WTC11 (cell line): ENCODE data around the gene CFAP92. TPM values are rescaled to one million over a fixed set of nuclear protein-coding genes. Genes with fewer than 3 reads are reported as not detected.

ENCODE experiments used
- ATAC-seq: fragments of 200-7000 bp; cut with Tn5 transposase; 2 replicates; pipeline ENCODE4 v1.10.0; 2021; ENCODE audit warnings: mild to moderate bottlenecking, moderate library complexity
- CTCF ChIA-PET: fragments of 300-600 bp; sonication (Branson Sonifier 250); formaldehyde crosslinking; loops from one replicate; lab custom pipeline; 2021; ENCODE audit warnings: antibody characterized with exemption; lab: Charles Lee
- POLR2A ChIA-PET: fragments of 350-600 bp; sonication (Branson Sonifier 250); formaldehyde crosslinking; loops from one replicate; lab custom pipeline; 2021; ENCODE audit warnings: antibody characterized with exemption; lab: Charles Lee
- DNase-seq: peaks from one replicate; pipeline ENCODE4 v3.0.0; 2021; ENCODE audit warnings: low spot score
- H3K27ac Mint-ChIP-seq: 2 replicates; pipeline ENCODE4 v1.8.0; 2021; ENCODE audit warnings: mixed read lengths
- H3K27me3 Mint-ChIP-seq: 2 replicates; pipeline ENCODE4 v1.8.0; 2021; ENCODE audit warnings: low read depth, mild to moderate bottlenecking, moderate library complexity, mixed read lengths
- H3K36me3 Mint-ChIP-seq: 2 replicates; pipeline ENCODE4 v1.8.0; 2021; ENCODE audit warnings: mixed read lengths
- H3K4me1 Mint-ChIP-seq: 2 replicates; pipeline ENCODE4 v1.8.0; 2022; ENCODE audit warnings: mixed read lengths
- H3K4me3 Mint-ChIP-seq: 2 replicates; pipeline ENCODE4 v1.8.0; 2021; ENCODE audit warnings: mild to moderate bottlenecking, moderate library complexity, mixed read lengths
- H3K9me3 Mint-ChIP-seq: 2 replicates; pipeline ENCODE4 v1.8.0; 2021; ENCODE audit warnings: mixed read lengths
- CBFB ChIP-seq: sonication (generic); formaldehyde crosslinking; IDR thresholded peaks from 2 replicates; pipeline ENCODE4 v1.8.1; 2022; ENCODE audit warnings: mild to moderate bottlenecking, low read depth, missing genetic modification reagents
- ELF4 ChIP-seq: sonication (generic); formaldehyde crosslinking; IDR thresholded peaks from 2 replicates; pipeline ENCODE4 v1.8.1; 2022; ENCODE audit warnings: low read depth, mild to moderate bottlenecking, moderate library complexity, missing genetic modification reagents
- EMX1 ChIP-seq: fragments of 250-450 bp; sonication (Bioruptor Pico); IDR thresholded peaks from 2 replicates; pipeline ENCODE4 v1.8.0; 2021; ENCODE audit warnings: mild to moderate bottlenecking
- ETV6 ChIP-seq: sonication (generic); formaldehyde crosslinking; IDR thresholded peaks from 2 replicates; pipeline ENCODE4 v1.8.1; 2022; ENCODE audit warnings: mild to moderate bottlenecking, missing genetic modification reagents
- FOXJ3 ChIP-seq: sonication (generic); formaldehyde crosslinking; IDR thresholded peaks from 2 replicates; pipeline ENCODE4 v1.9.0; 2021; ENCODE audit warnings: missing genetic modification reagents, mild to moderate bottlenecking, borderline replicate concordance
- FOXP1 ChIP-seq: sonication (generic); formaldehyde crosslinking; IDR thresholded peaks from 2 replicates; pipeline ENCODE4 v1.8.0; 2022; ENCODE audit warnings: missing genetic modification reagents, mild to moderate bottlenecking, moderate library complexity, borderline replicate concordance
- IRF2 ChIP-seq: sonication (generic); formaldehyde crosslinking; IDR thresholded peaks from 2 replicates; pipeline ENCODE4 v1.8.0; 2022; ENCODE audit warnings: low read depth, missing genetic modification reagents, borderline replicate concordance
- SMAD4 ChIP-seq: sonication (generic); formaldehyde crosslinking; IDR thresholded peaks from 2 replicates; pipeline ENCODE4 v1.8.0; 2022; ENCODE audit warnings: mild to moderate bottlenecking, missing genetic modification reagents
- ZBTB21 ChIP-seq: sonication (generic); formaldehyde crosslinking; IDR thresholded peaks from 2 replicates; pipeline ENCODE4 v1.8.1; 2023; ENCODE audit warnings: mild to moderate bottlenecking, missing genetic modification reagents, borderline replicate concordance
- total RNA-seq: library from RNA; stranded (reverse); gene quantifications from 3 replicates; pipeline ENCODE4 v1.2.3, GENCODE V29; 2021
- TF ChIP-seq, protein P1 (sequence below): sonication (generic); formaldehyde crosslinking; IDR thresholded peaks from 2 replicates; pipeline ENCODE4 v1.8.1; 2023; ENCODE audit warnings: mild to moderate bottlenecking, missing genetic modification reagents
- TF ChIP-seq, protein P2 (sequence below): sonication (generic); formaldehyde crosslinking; conservative IDR thresholded peaks from 2 replicates; pipeline ENCODE4 v1.8.1; 2023; ENCODE audit warnings: mild to moderate bottlenecking, low read depth, missing genetic modification reagents, moderate library complexity
- TF ChIP-seq, protein P3 (sequence below): sonication (generic); formaldehyde crosslinking; IDR thresholded peaks from 2 replicates; pipeline ENCODE4 v1.8.0; 2022; ENCODE audit warnings: missing genetic modification reagents
- TF ChIP-seq, protein P4 (sequence below): fragments of 250-450 bp; sonication (Bioruptor Pico); IDR thresholded peaks from 2 replicates; pipeline ENCODE4 v1.9.0; 2021; ENCODE audit warnings: mild to moderate bottlenecking
- TF ChIP-seq, protein P5 (sequence below): fragments of 250-450 bp; sonication (Bioruptor Pico); IDR thresholded peaks from 2 replicates; pipeline ENCODE4 v1.9.0; 2021; ENCODE audit warnings: mild to moderate bottlenecking, borderline replicate concordance
- TF ChIP-seq, protein P6 (sequence below): sonication (generic); formaldehyde crosslinking; IDR thresholded peaks from 2 replicates; pipeline ENCODE4 v1.8.1; 2022; ENCODE audit warnings: low read depth, mild to moderate bottlenecking, moderate library complexity, missing genetic modification reagents, borderline replicate concordance
- TF ChIP-seq, protein P7 (sequence below): sonication (generic); formaldehyde crosslinking; IDR thresholded peaks from 2 replicates; pipeline ENCODE4 v1.8.0; 2023; ENCODE audit warnings: missing genetic modification reagents

Gene CFAP92
- total RNA-seq, 1 experiment from 2014 or later: 2.9 TPM

DNA sequence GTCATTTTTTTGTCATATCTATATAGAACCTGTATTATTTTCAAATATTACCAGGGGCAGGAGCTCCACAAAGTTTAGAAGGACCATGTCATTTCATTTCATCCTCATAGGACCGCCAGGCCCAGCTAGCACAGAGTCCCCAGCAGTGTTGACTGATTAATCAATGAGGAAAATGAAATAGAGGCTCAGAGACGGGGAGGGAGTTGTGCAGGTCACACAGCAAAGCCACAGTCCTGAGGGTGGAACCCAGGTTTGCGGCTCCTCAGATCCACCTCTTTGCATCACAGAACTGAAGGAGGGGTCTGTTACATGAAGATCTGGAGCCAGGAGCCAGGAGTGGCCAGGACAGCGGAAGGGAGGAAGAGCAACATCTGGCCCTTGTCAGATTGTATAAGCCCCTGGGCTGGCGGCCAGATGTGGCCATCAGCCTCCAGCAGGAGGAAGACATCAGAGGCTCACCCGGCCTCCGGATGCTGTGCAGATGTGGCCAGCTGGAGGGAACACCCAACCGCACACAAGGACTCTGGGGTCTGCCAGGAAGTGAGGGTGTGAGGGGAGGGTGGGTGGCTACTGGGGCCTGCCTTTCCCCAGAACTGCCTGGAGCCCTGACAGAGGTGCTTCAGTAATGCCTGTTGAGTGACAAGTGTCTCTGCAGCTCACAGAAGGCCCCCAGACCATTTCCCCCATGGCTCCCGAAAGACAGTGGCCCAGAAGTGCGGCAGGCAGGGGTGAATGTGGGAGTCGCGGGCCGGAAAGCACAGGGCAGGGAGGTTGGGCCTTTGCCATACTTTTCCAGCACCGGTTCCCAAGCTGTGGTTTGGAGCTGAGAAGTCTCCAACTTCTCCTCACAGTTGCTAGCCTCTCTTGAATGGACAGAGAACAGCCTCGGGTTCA, 28.5 kb upstream of the CFAP92 start:
- H3K4me1 Mint-ChIP-seq: peaks cover 5% of the 10 kb centered on the region; the same call in 1 of the 2 replicates
- H3K4me3 Mint-ChIP-seq: no peak overlapping the region
- peaks cover 37% of the 10 kb centered on the region for H3K27me3 Mint-ChIP-seq
- ATAC-seq (no peak), DNase-seq (no peak)
- H3K9me3 Mint-ChIP-seq: 0 out of 2 replicates have a peak, but pooled peaks cover 6% of the 10 kb centered on the region
- ChIA-PET POLR2A (no interaction called here), CTCF (interaction anchor here (1.1 to 5.7 kb wide), 2 partner anchors 15 to 52 kb away, joined by 3 to 25 read pairs; no protein-coding TSS in a partner anchor)
- no peak overlapping the region for H3K27ac Mint-ChIP-seq
- H3K36me3 Mint-ChIP-seq: no peaks in the 10 kb centered on the region
- TF ChIP-seq SMAD4 (CRISPR knock-in tag) (no peak), EMX1 (CRISPR knock-in tag) (no peak), FOXP1 (CRISPR knock-in tag) (no peak), FOXJ3 (CRISPR knock-in tag) (no peak), ETV6 (CRISPR knock-in tag) (no peak), ZBTB21 (CRISPR knock-in tag) (no peak), CBFB (no peak), IRF2 (CRISPR knock-in tag) (no peak), ELF4 (no peak)
- TF ChIP-seq, protein P1, sequence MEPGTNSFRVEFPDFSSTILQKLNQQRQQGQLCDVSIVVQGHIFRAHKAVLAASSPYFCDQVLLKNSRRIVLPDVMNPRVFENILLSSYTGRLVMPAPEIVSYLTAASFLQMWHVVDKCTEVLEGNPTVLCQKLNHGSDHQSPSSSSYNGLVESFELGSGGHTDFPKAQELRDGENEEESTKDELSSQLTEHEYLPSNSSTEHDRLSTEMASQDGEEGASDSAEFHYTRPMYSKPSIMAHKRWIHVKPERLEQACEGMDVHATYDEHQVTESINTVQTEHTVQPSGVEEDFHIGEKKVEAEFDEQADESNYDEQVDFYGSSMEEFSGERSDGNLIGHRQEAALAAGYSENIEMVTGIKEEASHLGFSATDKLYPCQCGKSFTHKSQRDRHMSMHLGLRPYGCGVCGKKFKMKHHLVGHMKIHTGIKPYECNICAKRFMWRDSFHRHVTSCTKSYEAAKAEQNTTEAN: no peak
- TF ChIP-seq, protein P2, sequence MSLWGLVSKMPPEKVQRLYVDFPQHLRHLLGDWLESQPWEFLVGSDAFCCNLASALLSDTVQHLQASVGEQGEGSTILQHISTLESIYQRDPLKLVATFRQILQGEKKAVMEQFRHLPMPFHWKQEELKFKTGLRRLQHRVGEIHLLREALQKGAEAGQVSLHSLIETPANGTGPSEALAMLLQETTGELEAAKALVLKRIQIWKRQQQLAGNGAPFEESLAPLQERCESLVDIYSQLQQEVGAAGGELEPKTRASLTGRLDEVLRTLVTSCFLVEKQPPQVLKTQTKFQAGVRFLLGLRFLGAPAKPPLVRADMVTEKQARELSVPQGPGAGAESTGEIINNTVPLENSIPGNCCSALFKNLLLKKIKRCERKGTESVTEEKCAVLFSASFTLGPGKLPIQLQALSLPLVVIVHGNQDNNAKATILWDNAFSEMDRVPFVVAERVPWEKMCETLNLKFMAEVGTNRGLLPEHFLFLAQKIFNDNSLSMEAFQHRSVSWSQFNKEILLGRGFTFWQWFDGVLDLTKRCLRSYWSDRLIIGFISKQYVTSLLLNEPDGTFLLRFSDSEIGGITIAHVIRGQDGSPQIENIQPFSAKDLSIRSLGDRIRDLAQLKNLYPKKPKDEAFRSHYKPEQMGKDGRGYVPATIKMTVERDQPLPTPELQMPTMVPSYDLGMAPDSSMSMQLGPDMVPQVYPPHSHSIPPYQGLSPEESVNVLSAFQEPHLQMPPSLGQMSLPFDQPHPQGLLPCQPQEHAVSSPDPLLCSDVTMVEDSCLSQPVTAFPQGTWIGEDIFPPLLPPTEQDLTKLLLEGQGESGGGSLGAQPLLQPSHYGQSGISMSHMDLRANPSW: no peak
- TF ChIP-seq, protein P3, sequence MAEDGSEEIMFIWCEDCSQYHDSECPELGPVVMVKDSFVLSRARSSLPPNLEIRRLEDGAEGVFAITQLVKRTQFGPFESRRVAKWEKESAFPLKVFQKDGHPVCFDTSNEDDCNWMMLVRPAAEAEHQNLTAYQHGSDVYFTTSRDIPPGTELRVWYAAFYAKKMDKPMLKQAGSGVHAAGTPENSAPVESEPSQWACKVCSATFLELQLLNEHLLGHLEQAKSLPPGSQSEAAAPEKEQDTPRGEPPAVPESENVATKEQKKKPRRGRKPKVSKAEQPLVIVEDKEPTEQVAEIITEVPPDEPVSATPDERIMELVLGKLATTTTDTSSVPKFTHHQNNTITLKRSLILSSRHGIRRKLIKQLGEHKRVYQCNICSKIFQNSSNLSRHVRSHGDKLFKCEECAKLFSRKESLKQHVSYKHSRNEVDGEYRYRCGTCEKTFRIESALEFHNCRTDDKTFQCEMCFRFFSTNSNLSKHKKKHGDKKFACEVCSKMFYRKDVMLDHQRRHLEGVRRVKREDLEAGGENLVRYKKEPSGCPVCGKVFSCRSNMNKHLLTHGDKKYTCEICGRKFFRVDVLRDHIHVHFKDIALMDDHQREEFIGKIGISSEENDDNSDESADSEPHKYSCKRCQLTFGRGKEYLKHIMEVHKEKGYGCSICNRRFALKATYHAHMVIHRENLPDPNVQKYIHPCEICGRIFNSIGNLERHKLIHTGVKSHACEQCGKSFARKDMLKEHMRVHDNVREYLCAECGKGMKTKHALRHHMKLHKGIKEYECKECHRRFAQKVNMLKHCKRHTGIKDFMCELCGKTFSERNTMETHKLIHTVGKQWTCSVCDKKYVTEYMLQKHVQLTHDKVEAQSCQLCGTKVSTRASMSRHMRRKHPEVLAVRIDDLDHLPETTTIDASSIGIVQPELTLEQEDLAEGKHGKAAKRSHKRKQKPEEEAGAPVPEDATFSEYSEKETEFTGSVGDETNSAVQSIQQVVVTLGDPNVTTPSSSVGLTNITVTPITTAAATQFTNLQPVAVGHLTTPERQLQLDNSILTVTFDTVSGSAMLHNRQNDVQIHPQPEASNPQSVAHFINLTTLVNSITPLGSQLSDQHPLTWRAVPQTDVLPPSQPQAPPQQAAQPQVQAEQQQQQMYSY: no peak; the same call in 1 of the 2 replicates
- TF ChIP-seq, protein P4, sequence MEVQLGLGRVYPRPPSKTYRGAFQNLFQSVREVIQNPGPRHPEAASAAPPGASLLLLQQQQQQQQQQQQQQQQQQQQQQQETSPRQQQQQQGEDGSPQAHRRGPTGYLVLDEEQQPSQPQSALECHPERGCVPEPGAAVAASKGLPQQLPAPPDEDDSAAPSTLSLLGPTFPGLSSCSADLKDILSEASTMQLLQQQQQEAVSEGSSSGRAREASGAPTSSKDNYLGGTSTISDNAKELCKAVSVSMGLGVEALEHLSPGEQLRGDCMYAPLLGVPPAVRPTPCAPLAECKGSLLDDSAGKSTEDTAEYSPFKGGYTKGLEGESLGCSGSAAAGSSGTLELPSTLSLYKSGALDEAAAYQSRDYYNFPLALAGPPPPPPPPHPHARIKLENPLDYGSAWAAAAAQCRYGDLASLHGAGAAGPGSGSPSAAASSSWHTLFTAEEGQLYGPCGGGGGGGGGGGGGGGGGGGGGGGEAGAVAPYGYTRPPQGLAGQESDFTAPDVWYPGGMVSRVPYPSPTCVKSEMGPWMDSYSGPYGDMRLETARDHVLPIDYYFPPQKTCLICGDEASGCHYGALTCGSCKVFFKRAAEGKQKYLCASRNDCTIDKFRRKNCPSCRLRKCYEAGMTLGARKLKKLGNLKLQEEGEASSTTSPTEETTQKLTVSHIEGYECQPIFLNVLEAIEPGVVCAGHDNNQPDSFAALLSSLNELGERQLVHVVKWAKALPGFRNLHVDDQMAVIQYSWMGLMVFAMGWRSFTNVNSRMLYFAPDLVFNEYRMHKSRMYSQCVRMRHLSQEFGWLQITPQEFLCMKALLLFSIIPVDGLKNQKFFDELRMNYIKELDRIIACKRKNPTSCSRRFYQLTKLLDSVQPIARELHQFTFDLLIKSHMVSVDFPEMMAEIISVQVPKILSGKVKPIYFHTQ: no peak
- TF ChIP-seq, protein P5, sequence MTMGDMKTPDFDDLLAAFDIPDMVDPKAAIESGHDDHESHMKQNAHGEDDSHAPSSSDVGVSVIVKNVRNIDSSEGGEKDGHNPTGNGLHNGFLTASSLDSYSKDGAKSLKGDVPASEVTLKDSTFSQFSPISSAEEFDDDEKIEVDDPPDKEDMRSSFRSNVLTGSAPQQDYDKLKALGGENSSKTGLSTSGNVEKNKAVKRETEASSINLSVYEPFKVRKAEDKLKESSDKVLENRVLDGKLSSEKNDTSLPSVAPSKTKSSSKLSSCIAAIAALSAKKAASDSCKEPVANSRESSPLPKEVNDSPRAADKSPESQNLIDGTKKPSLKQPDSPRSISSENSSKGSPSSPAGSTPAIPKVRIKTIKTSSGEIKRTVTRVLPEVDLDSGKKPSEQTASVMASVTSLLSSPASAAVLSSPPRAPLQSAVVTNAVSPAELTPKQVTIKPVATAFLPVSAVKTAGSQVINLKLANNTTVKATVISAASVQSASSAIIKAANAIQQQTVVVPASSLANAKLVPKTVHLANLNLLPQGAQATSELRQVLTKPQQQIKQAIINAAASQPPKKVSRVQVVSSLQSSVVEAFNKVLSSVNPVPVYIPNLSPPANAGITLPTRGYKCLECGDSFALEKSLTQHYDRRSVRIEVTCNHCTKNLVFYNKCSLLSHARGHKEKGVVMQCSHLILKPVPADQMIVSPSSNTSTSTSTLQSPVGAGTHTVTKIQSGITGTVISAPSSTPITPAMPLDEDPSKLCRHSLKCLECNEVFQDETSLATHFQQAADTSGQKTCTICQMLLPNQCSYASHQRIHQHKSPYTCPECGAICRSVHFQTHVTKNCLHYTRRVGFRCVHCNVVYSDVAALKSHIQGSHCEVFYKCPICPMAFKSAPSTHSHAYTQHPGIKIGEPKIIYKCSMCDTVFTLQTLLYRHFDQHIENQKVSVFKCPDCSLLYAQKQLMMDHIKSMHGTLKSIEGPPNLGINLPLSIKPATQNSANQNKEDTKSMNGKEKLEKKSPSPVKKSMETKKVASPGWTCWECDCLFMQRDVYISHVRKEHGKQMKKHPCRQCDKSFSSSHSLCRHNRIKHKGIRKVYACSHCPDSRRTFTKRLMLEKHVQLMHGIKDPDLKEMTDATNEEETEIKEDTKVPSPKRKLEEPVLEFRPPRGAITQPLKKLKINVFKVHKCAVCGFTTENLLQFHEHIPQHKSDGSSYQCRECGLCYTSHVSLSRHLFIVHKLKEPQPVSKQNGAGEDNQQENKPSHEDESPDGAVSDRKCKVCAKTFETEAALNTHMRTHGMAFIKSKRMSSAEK: no peak
- TF ChIP-seq, protein P6, sequence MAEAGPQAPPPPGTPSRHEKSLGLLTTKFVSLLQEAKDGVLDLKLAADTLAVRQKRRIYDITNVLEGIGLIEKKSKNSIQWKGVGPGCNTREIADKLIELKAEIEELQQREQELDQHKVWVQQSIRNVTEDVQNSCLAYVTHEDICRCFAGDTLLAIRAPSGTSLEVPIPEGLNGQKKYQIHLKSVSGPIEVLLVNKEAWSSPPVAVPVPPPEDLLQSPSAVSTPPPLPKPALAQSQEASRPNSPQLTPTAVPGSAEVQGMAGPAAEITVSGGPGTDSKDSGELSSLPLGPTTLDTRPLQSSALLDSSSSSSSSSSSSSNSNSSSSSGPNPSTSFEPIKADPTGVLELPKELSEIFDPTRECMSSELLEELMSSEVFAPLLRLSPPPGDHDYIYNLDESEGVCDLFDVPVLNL: no peak
- TF ChIP-seq, protein P7, sequence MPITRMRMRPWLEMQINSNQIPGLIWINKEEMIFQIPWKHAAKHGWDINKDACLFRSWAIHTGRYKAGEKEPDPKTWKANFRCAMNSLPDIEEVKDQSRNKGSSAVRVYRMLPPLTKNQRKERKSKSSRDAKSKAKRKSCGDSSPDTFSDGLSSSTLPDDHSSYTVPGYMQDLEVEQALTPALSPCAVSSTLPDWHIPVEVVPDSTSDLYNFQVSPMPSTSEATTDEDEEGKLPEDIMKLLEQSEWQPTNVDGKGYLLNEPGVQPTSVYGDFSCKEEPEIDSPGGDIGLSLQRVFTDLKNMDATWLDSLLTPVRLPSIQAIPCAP (CRISPR knock-in tag): no peak
